Fibroblast of lung (primary cell): ENCODE data around the gene LRIT2.

Experiments used
- CTCF ChIP-seq, 2 donors: IDR thresholded peaks in 1 of 2; conservative IDR thresholded peaks in 1 of 2; 1 replicate in 1 of 2; 2 replicates in 1 of 2; pipeline ENCODE4 v1.5.1; 2011 to 2012; ENCODE audit warnings: low read length in 2 of 2, control low read depth in 1 of 2, inconsistent platforms in 1 of 2, low read depth in 1 of 2, mild to moderate bottlenecking in 1 of 2
- EZH2 ChIP-seq: IDR thresholded peaks from 2 replicates; pipeline ENCODE4 v1.5.1; 2012; ENCODE audit warnings: low read length, control low read depth, mild to moderate bottlenecking; ENCODE audit errors: missing control alignments

- no peak for TF ChIP-seq CTCF (conservative IDR thresholded peaks at IDR 0.05 in 1 of 2, IDR thresholded peaks at IDR 0.05 in 1 of 2; ENCODE audit: low read depth in 1 of 2, low read length in 2 of 2)
- TF ChIP-seq EZH2: no peak
Measured at GRCh38 chr10:84230359-84230758, 5.0 kb upstream of the LRIT2 start.
